B cell (primary cell): ENCODE results near the gene TMEM81. TPM values are rescaled to one million over a fixed set of nuclear protein-coding genes. Genes with fewer than 3 reads are reported as not detected.

Experiments used
- ATAC-seq: fragments of 200-7000 bp; cut with Tn5 transposase; one replicate; pipeline ENCODE4 v1.10.0; 2021; ENCODE audit warnings: low read depth, mild to moderate bottlenecking, moderate number of reproducible peaks, moderate library complexity
- CTCF ChIA-PET: fragments of 350-600 bp; sonication (Branson Sonifier 250); formaldehyde crosslinking; loops from one replicate; lab custom pipeline; 2021; ENCODE audit warnings: antibody characterized with exemption, inconsistent platforms; lab: Charles Lee
- POLR2A ChIA-PET: fragments of 350-600 bp; sonication (Branson Sonifier 250); formaldehyde crosslinking; loops from one replicate; lab custom pipeline; 2021; ENCODE audit warnings: antibody characterized with exemption; lab: Charles Lee
- DNase-seq: peaks from one replicate; pipeline ENCODE4 v3.0.0; 2013
- H2AFZ ChIP-seq: 2 replicates; pipeline ENCODE4 v1.6.1; 2012; ENCODE audit warnings: mild to moderate bottlenecking, low read depth, low read length; ENCODE audit not compliant: insufficient read depth, poor library complexity, severe bottlenecking
- H3K27ac ChIP-seq, 2 donors: 1 replicate in 1 of 2; 2 replicates in 1 of 2; pipeline ENCODE4 v1.5.1; 2012 to 2013; ENCODE audit warnings: low read length in 2 of 2, mild to moderate bottlenecking in 2 of 2, moderate library complexity in 1 of 2
- H3K27me3 ChIP-seq, 4 experiments: fragments of 200-600 bp in 1 of 4; sonication (generic) in 1 of 4; replicated peaks in 1 of 4; 1 replicate in 2 of 4; 2 replicates in 2 of 4; pipeline versions ENCODE4 v1.6.1 to v1.7.0; 2013 to 2016; ENCODE audit warnings: low read length in 3 of 4, mild to moderate bottlenecking in 2 of 4, mixed read lengths in 1 of 4, moderate library complexity in 1 of 4; ENCODE audit not compliant: insufficient read depth in 4 of 4, control insufficient read depth in 3 of 4; ENCODE audit errors: control extremely low read depth in 1 of 4
- H3K36me3 ChIP-seq, 2 experiments: replicated peaks in 1 of 2; 1 replicate in 1 of 2; 2 replicates in 1 of 2; pipeline versions ENCODE4 v1.6.1 to v1.7.1; 2013; ENCODE audit warnings: low read length in 1 of 2; ENCODE audit not compliant: insufficient read depth in 2 of 2, control insufficient read depth in 1 of 2; ENCODE audit errors: control extremely low read depth in 1 of 2, extremely low read depth in 1 of 2
- H3K4me1 ChIP-seq, 2 donors: fragments of 200-600 bp in 1 of 2; sonication (generic) in 1 of 2; 1 replicate in 1 of 2; 2 replicates in 1 of 2; pipeline versions ENCODE4 v1.5.1 to v1.6.1; 2013 to 2017; ENCODE audit warnings: low read length in 2 of 2; ENCODE audit not compliant: control insufficient read depth in 2 of 2, insufficient read depth in 2 of 2
- H3K4me2 ChIP-seq: replicated peaks from 2 replicates; pipeline ENCODE3; 2012; ENCODE audit warnings: mild to moderate bottlenecking, low read depth, low read length; ENCODE audit not compliant: poor library complexity, severe bottlenecking
- H3K4me3 ChIP-seq, 5 experiments: fragments of 200-600 bp in 1 of 5; sonication (generic) in 1 of 5; 1 replicate in 3 of 5; 2 replicates in 2 of 5; pipeline versions ENCODE4 v1.5.1 to v1.7.0; 2011 to 2016; ENCODE audit warnings: low read length in 4 of 5, mild to moderate bottlenecking in 4 of 5, low read depth in 2 of 5, control low read depth in 1 of 5, moderate library complexity in 1 of 5; ENCODE audit not compliant: insufficient read depth in 1 of 5; ENCODE audit errors: control extremely low read depth in 1 of 5, extremely low read depth in 1 of 5
- H3K79me2 ChIP-seq: fragments of 200-600 bp; sonication (generic); one replicate; pipeline ENCODE4 v1.6.0; 2016; ENCODE audit warnings: low read length; ENCODE audit not compliant: control insufficient read depth, insufficient read depth
- H3K9ac ChIP-seq: fragments of 200-600 bp; sonication (generic); 2 replicates; pipeline ENCODE4 v1.6.1; 2017; ENCODE audit warnings: mild to moderate bottlenecking, low read length, moderate library complexity
- H3K9me3 ChIP-seq, 3 donors: one replicate each; pipeline versions ENCODE4 v1.6.1 to v1.7.1; 2013; ENCODE audit warnings: low read length in 2 of 3; ENCODE audit not compliant: control insufficient read depth in 2 of 3, insufficient read depth in 1 of 3; ENCODE audit errors: control extremely low read depth in 1 of 3
- H4K20me1 ChIP-seq: 2 replicates; pipeline ENCODE4 v1.6.0; 2012; ENCODE audit warnings: mild to moderate bottlenecking, low read length; ENCODE audit not compliant: insufficient read depth, control insufficient read depth, poor library complexity, severe bottlenecking
- H3K27ac Mint-ChIP-seq: one replicate; pipeline ENCODE4 v1.8.0; 2021; ENCODE audit warnings: mixed read lengths
- H3K27me3 Mint-ChIP-seq: one replicate; pipeline ENCODE4 v1.8.0; 2021; ENCODE audit warnings: mixed read lengths
- H3K4me1 Mint-ChIP-seq: one replicate; pipeline ENCODE4 v1.8.0; 2021; ENCODE audit warnings: mixed read lengths
- H3K4me3 Mint-ChIP-seq: one replicate; pipeline ENCODE4 v1.8.0; 2021; ENCODE audit warnings: mixed read lengths
- H3K9me3 Mint-ChIP-seq: one replicate; pipeline ENCODE4 v1.8.0; 2022; ENCODE audit warnings: mixed read lengths; ENCODE audit not compliant: insufficient read depth
- CTCF ChIP-seq: fragments of 200-600 bp; IDR thresholded peaks from one replicate; pipeline ENCODE4 v1.8.0; 2022; ENCODE audit warnings: antibody characterized with exemption, mild to moderate bottlenecking
- EZH2 ChIP-seq: IDR thresholded peaks from 2 replicates; pipeline ENCODE4 v1.6.1; 2012; ENCODE audit warnings: borderline replicate concordance, low read depth, mild to moderate bottlenecking, moderate library complexity, low read length; ENCODE audit not compliant: insufficient read depth, poor library complexity, severe bottlenecking
- WGBS: methylation state at CpG from one replicate; pipeline ENCODE4 v1.1.5; 2013; ENCODE audit warnings: missing lambda C conversion rate; ENCODE audit not compliant: insufficient coverage; 5-methylcytosine and 5-hydroxymethylcytosine counted together
- intact Hi-C: fragments of 100-400 bp; cut with micrococcal nuclease; formaldehyde crosslinking; loops from one replicate; pipeline ENCODE4 v1.10.0; 2022
- polyA plus RNA-seq: library from polyadenylated mRNA; depleted of rRNA; stranded (reverse); fragments of >200 nt; gene quantifications from 2 replicates; pipeline ENCODE4 v1.2.3, GENCODE V29; 2012
- total RNA-seq, 2 donors: library from RNA; stranded (reverse); fragments of 120-200 nt in 1 of 2; gene quantifications; 1 replicate in 1 of 2; 2 replicates in 1 of 2; pipeline versions ENCODE4 v1.2.3 to v1.2.4, GENCODE V29; 2013 to 2022

Gene TMEM81
- total and polyA plus RNA-seq, 2 donors (not counting 1 experiment from before 2014, with no cell fraction given): 3.0 to 6.2 TPM

DNA sequence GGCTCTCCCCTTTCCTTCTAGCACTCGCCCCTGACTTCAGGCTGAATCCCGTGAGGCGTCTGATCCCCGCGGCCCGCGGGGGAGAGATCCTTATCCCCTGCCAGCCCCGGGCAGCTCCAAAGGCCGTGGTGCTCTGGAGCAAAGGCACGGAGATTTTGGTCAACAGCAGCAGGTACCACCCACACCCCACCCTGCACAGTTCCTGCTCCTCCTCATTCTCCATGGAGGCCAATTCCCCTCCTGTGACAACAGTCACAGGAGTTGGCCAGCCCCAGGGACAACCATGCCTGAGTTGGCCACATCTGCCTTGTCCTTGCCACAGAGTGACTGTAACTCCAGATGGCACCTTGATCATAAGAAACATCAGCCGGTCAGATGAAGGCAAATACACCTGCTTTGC is 20.0 kb downstream of the TMEM81 start:
- Histone ChIP-seq H3K9ac (no peak overlapping the region), H3K36me3 (no peaks in the 10 kb centered on the region), H3K27me3 (no peaks in the 10 kb centered on the region), H3K79me2 (no peaks in the 10 kb centered on the region), H3K27ac (no peak overlapping the region), H3K4me1 (peaks cover 0 to 6% of the 10 kb centered on the region in 2 donors), H4K20me1 (no peaks in the 10 kb centered on the region), H3K4me2 (no peak overlapping the region), H3K4me3 (no peak overlapping the region), H2AFZ (no peak overlapping the region), H3K9me3 (no peaks in the 10 kb centered on the region)
- Mint-ChIP-seq H3K9me3 (no peaks in the 10 kb centered on the region), H3K4me1 (no peaks in the 10 kb centered on the region), H3K27ac (no peak overlapping the region), H3K4me3 (no peak overlapping the region), H3K27me3 (no peaks in the 10 kb centered on the region)
- ChIA-PET POLR2A (no interaction called here), CTCF (interaction anchor here (4.0 kb wide), 1 partner anchor 90 kb away, joined by 94 read pairs; no protein-coding TSS in a partner anchor)
- intact Hi-C loops: no loop called here
- ATAC-seq (no peak), DNase-seq (no peak)
- TF ChIP-seq CTCF (no peak), EZH2 (no peak)
- 88% methylated on average over 11 of the region's 11 CpGs for WGBS

DNA sequence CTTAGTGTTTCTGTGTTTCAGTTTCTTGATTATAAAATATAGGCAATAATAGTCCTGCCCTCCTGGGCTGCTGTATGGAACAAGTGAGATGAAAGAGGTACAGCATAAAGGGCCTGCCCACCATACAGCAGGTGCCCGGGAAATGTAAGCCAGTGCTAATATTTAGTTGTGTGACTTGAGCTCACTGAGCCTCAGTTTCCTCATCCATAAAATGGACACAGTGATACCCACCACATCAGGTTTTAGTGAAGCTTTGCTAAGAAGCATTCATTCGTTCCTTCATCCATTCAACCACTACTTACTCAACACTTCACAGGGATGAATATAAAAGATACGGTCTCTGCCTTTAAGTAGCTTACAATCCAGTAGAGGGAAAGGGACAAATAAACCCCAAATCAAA is 21.4 kb downstream of the TMEM81 start:
- Mint-ChIP-seq H3K4me3 (no peak overlapping the region), H3K27me3 (no peaks in the 10 kb centered on the region), H3K9me3 (no peaks in the 10 kb centered on the region), H3K27ac (no peak overlapping the region), H3K4me1 (no peaks in the 10 kb centered on the region)
- DNase-seq (no peak), ATAC-seq (no peak)
- no peak for TF ChIP-seq CTCF
- no peak for TF ChIP-seq EZH2
- no peak overlapping the region for H3K4me3 ChIP-seq
- H3K9me3 ChIP-seq: no peaks in the 10 kb centered on the region
- WGBS: no CpG with 5 or more reads among the region's 3 CpGs
- peaks cover 0 to 6% of the 10 kb centered on the region in 2 donors for H3K4me1 ChIP-seq
- H3K27ac ChIP-seq: no peak overlapping the region
- H3K4me2 ChIP-seq: no peak overlapping the region
- ChIA-PET POLR2A (no interaction called here), CTCF (interaction anchor here (0.9 to 4.0 kb wide), 13 partner anchors 9 to 649 kb away, joined by 3 to 94 read pairs (median 6); no protein-coding TSS in a partner anchor)
- no peak overlapping the region for H2AFZ ChIP-seq
- no peaks in the 10 kb centered on the region for H4K20me1 ChIP-seq
- H3K9ac ChIP-seq: no peak overlapping the region
- no peaks in the 10 kb centered on the region for H3K79me2 ChIP-seq
- intact Hi-C loops: no loop called here
- H3K36me3 ChIP-seq: no peaks in the 10 kb centered on the region
- H3K27me3 ChIP-seq: no peaks in the 10 kb centered on the region
